PC-9 (cell line): ENCODE measurements around the gene SRGAP3. TPM values are rescaled to one million over a fixed set of nuclear protein-coding genes. Genes with fewer than 3 reads are reported as not detected.
A peak's percentile ranks its signal among the peaks of the same experiment; 100 is the strongest.

ENCODE experiments used
- BruUV-seq: library from RNA; stranded (reverse); fragments of 400-500 nt; replicated peaks from 2 replicates; lab custom pipeline; 2021; lab: Mats Ljungman, UMichigan
- CTCF ChIA-PET: fragments of 300-600 bp; sonication (Branson Sonifier 250); formaldehyde crosslinking; loops from one replicate; lab custom pipeline; 2022; ENCODE audit warnings: antibody characterized with exemption; lab: Charles Lee
- POLR2A ChIA-PET: fragments of 300-600 bp; sonication (Branson Sonifier 250); formaldehyde crosslinking; loops from one replicate; lab custom pipeline; 2022; ENCODE audit warnings: antibody characterized with exemption; ENCODE audit not compliant: unreplicated experiment; lab: Charles Lee
- DNase-seq, 2 experiments: peaks; one replicate each; pipeline versions ENCODE4 v3.0.0 to v3.0.0-alpha.2; 2015 to 2022; ENCODE audit warnings: mixed read lengths in 1 of 2
- H2AFZ ChIP-seq: fragments of 200-600 bp; sonication (generic); 2 replicates; pipeline ENCODE4 v1.8.1; 2017; ENCODE audit warnings: antibody characterized with exemption
- H3F3A ChIP-seq: fragments of 200-600 bp; sonication (generic); 2 replicates; pipeline ENCODE4 v1.8.1; 2017; ENCODE audit warnings: antibody characterized with exemption, mild to moderate bottlenecking, low read depth; ENCODE audit not compliant: insufficient read depth
- H3K27ac ChIP-seq: fragments of 200-600 bp; sonication (generic); 2 replicates; pipeline ENCODE4 v1.6.1; 2016; ENCODE audit warnings: mixed run types
- H3K27me3 ChIP-seq: fragments of 200-600 bp; sonication (generic); 2 replicates; pipeline ENCODE4 v1.6.1; 2016; ENCODE audit warnings: low read depth, mixed run types; ENCODE audit not compliant: insufficient read depth
- H3K36me3 ChIP-seq: fragments of 200-600 bp; sonication (generic); 2 replicates; pipeline ENCODE4 v1.6.1; 2016; ENCODE audit warnings: low read depth, mixed run types
- H3K4me1 ChIP-seq: fragments of 200-600 bp; sonication (generic); replicated peaks from 2 replicates; pipeline ENCODE4 v1.6.1; 2016; ENCODE audit warnings: mixed run types; ENCODE audit not compliant: insufficient read depth
- H3K4me2 ChIP-seq: fragments of 200-600 bp; sonication (generic); 2 replicates; pipeline ENCODE4 v1.6.1; 2017; ENCODE audit warnings: mixed run types
- H3K4me3 ChIP-seq: fragments of 200-600 bp; sonication (generic); 2 replicates; pipeline ENCODE4 v1.6.1; 2016; ENCODE audit warnings: mixed run types
- H3K79me2 ChIP-seq: fragments of 200-600 bp; sonication (generic); 2 replicates; pipeline ENCODE4 v1.6.1; 2017; ENCODE audit warnings: low read depth, mixed run types
- H3K9me2 ChIP-seq: fragments of 200-600 bp; sonication (generic); 2 replicates; pipeline ENCODE4 v1.8.1; 2017; ENCODE audit warnings: mild to moderate bottlenecking; ENCODE audit not compliant: insufficient read depth
- H3K9me3 ChIP-seq: fragments of 200-600 bp; sonication (generic); 2 replicates; pipeline ENCODE4 v1.8.1; 2016; ENCODE audit warnings: low read depth; ENCODE audit not compliant: insufficient read depth
- H4K20me1 ChIP-seq: fragments of 200-600 bp; sonication (generic); 2 replicates; pipeline ENCODE4 v1.8.1; 2017; ENCODE audit not compliant: insufficient read depth
- EZH2 ChIP-seq: fragments of 200-600 bp; sonication (generic); IDR thresholded peaks from 2 replicates; pipeline ENCODE4 v1.8.0; 2017; ENCODE audit warnings: antibody characterized with exemption, low read depth
- intact Hi-C: fragments of 100-400 bp; cut with micrococcal nuclease; formaldehyde crosslinking; loops from one replicate; pipeline ENCODE4 v1.10.0; 2022; ENCODE audit not compliant: unreplicated experiment
- total RNA-seq: library from RNA; stranded (reverse); gene quantifications from 2 replicates; pipeline ENCODE4 v1.2.3, GENCODE V29; 2021
- TF ChIP-seq, protein P1 (sequence below): fragments of 200-600 bp; sonication (generic); conservative IDR thresholded peaks from 2 replicates; pipeline ENCODE4 v1.6.1; 2017; ENCODE audit warnings: mixed run types, antibody characterized with exemption, mild to moderate bottlenecking, moderate library complexity

Gene SRGAP3
- total RNA-seq, 1 experiment from 2014 or later: 17.5 TPM

DNA sequence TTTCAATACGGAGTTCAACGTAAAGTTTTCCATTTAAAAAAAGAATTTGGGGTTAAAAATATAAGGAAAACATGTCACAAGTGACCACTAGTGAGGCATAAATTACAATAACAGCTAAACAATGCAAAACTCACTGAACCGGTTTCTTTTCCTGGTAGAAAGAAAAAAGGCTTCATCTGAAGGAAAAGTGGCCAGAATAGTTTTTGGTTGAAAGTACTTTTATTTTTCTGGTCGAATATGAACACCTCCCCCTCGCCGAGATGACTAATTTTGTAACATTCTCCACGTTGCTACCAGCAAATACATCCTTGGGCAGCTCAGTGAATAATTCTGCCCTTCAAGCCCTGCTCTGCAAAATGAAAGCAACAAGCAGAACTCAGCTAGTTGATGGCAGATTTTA is 3.9 kb upstream of the SRGAP3 start:
- intact Hi-C loops: loop anchor here (1.0 kb wide), 1 partner anchor 49 kb away; no protein-coding TSS in a partner anchor
- H3K4me2 ChIP-seq: peak overlapping the region; percentile 30

DNA sequence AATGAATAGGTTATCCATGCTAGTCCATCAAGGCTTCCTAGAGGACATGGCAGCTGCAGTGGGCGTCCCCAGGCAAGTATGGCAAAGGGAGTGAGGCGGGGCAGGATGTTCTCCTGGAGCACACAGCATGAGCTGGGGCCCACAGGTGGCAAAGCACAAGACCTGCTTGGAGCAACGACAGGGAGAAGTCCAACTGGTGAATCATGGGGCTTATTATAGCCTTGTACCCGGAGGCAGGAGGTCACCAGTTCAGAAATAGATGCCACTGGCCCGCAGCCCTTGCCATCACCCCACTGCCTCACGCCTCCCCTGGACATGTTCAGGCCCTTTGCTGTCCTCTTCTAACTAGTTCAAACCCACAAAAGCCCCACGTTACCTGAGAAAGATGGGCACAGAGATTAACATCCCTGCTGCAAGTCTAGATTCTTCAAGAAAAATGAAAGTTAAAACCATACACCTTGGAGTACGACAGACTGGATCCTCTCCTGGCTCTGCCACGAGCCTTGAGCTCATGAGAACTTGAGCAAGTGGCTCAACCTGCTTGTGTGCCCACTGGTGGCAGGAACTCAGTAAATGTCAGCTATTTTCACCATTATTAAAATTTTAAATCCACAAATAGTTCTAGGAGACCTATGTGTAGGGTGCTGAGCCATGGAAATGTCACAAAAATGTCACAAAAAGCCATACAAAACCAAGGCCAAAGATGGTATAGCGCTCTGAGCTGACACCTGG is 1.8 kb upstream of the SRGAP3 start:
- Histone ChIP-seq H3K4me2 (no peak overlapping the region), H3K79me2 (no peaks in the 10 kb centered on the region), H2AFZ (no peak overlapping the region), H3K9me3 (no peaks in the 10 kb centered on the region), H3K36me3 (no peaks in the 10 kb centered on the region), H3F3A (no peaks in the 10 kb centered on the region), H3K4me3 (no peak overlapping the region), H4K20me1 (no peaks in the 10 kb centered on the region), H3K4me1 (peaks cover 30% of the 10 kb centered on the region), H3K27me3 (no peaks in the 10 kb centered on the region), H3K9me2 (no peaks in the 10 kb centered on the region), H3K27ac (no peak overlapping the region)
- TF ChIP-seq, protein P1, sequence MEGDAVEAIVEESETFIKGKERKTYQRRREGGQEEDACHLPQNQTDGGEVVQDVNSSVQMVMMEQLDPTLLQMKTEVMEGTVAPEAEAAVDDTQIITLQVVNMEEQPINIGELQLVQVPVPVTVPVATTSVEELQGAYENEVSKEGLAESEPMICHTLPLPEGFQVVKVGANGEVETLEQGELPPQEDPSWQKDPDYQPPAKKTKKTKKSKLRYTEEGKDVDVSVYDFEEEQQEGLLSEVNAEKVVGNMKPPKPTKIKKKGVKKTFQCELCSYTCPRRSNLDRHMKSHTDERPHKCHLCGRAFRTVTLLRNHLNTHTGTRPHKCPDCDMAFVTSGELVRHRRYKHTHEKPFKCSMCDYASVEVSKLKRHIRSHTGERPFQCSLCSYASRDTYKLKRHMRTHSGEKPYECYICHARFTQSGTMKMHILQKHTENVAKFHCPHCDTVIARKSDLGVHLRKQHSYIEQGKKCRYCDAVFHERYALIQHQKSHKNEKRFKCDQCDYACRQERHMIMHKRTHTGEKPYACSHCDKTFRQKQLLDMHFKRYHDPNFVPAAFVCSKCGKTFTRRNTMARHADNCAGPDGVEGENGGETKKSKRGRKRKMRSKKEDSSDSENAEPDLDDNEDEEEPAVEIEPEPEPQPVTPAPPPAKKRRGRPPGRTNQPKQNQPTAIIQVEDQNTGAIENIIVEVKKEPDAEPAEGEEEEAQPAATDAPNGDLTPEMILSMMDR: 0 out of 2 replicates have a peak, but pooled peaks have one; percentile 19
- TF ChIP-seq EZH2: no peak
- no TSS peak for BruUV-seq
- intact Hi-C loops: no loop called here
- DNase-seq: peak; percentile 46 to 55
- ChIA-PET CTCF (interaction anchor here (0.5 to 1.0 kb wide), 4 partner anchors 51 to 263 kb away, joined by 3 to 8 read pairs (median 3); no protein-coding TSS in a partner anchor), POLR2A (interaction anchor here (0.6 to 0.7 kb wide), 2 partner anchors 122 to 249 kb away, joined by 3 to 7 read pairs; no protein-coding TSS in a partner anchor)

More for the DNA sequence above, 3.9 kb upstream of the SRGAP3 start:
- no peaks in the 10 kb centered on the region for H3K79me2 ChIP-seq
- no peak overlapping the region for H3K27ac ChIP-seq
- ChIA-PET CTCF (no interaction called here), POLR2A (interaction anchor here (0.6 to 0.7 kb wide), 2 partner anchors 22 to 529 kb away, joined by 3 to 4 read pairs; no protein-coding TSS in a partner anchor)
- H3K27me3 ChIP-seq: no peaks in the 10 kb centered on the region
- TF ChIP-seq EZH2: no peak
- TF ChIP-seq, protein P1: no peak
- H3K4me1 ChIP-seq: peaks cover 28% of the 10 kb centered on the region
- no peaks in the 10 kb centered on the region; the same call in 1 of the 2 replicates for H3K9me3 ChIP-seq
- no peaks in the 10 kb centered on the region for H4K20me1 ChIP-seq
- H3F3A ChIP-seq: no peaks in the 10 kb centered on the region
- no TSS peak for BruUV-seq
- no peak overlapping the region for H3K4me3 ChIP-seq
- peak; percentile 46 to 79 for DNase-seq
- no peak overlapping the region for H2AFZ ChIP-seq
- no peaks in the 10 kb centered on the region for H3K9me2 ChIP-seq
- no peaks in the 10 kb centered on the region for H3K36me3 ChIP-seq

GRCh38 chr3:9250236-9250635 is 790 bp upstream of the SRGAP3 start:
- no peak overlapping the region; the same call in 1 of the 2 replicates for H3K4me2 ChIP-seq
- no peaks in the 10 kb centered on the region for H3F3A ChIP-seq
- H3K27me3 ChIP-seq: no peaks in the 10 kb centered on the region
- BruUV-seq: no TSS peak
- no peak for DNase-seq
- H3K36me3 ChIP-seq: no peaks in the 10 kb centered on the region
- no peak for TF ChIP-seq EZH2
- TF ChIP-seq, protein P1: no peak
- ChIA-PET CTCF (interaction anchor here (0.8 kb wide), 1 partner anchor 52 kb away, joined by 3 read pairs; no protein-coding TSS in a partner anchor), POLR2A (no interaction called here)
- H3K4me3 ChIP-seq: no peak overlapping the region
- intact Hi-C loops: no loop called here
- H3K27ac ChIP-seq: no peak overlapping the region
- no peak overlapping the region for H2AFZ ChIP-seq
- H3K9me3 ChIP-seq: no peaks in the 10 kb centered on the region
- no peaks in the 10 kb centered on the region for H3K9me2 ChIP-seq
- peaks cover 30% of the 10 kb centered on the region for H3K4me1 ChIP-seq
- no peaks in the 10 kb centered on the region for H4K20me1 ChIP-seq
- H3K79me2 ChIP-seq: no peaks in the 10 kb centered on the region
